GM21723 (cell line): ENCODE measurements around the gene STXBP6.
"Not testable (repeated sequence)": the region's sequence is repeated elsewhere in the genome, so short reads cannot be mapped to it uniquely, and the experiment has no call there.

Experiments used
- ATAC-seq: cut with Tn5 transposase; IDR thresholded peaks from one replicate; pipeline ENCODE4 v1.9.1; 2021; ENCODE audit warnings: mild to moderate bottlenecking, moderate library complexity; ENCODE audit not compliant: unreplicated experiment

Gene STXBP6

DNA sequence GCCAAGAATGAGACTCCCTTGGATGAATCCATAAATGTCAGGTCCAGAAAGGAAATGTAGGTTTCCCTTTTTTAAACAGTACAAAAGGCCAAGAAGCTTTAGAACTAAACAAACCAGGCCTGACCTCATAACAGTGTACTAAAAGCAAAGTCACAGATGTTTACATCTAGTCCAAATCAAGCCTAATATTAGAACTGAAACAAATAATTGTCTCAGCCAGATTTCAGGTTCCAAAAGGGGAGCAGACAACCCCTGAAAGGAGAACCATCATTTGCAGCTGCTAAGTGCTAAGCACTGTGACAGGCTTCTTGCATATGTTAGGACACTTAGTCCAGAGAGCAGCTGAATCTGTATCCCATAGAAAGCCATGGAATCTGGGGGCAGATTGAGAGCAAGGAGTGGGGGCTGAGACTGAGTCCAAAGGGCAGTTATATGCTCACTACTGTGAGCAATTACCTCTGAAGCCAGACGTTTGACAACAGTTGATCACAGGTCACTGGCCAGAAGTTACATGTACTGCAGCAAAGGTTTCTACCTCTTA is 90.1 kb downstream of the STXBP6 start:
- peak; percentile 81 for ATAC-seq

DNA sequence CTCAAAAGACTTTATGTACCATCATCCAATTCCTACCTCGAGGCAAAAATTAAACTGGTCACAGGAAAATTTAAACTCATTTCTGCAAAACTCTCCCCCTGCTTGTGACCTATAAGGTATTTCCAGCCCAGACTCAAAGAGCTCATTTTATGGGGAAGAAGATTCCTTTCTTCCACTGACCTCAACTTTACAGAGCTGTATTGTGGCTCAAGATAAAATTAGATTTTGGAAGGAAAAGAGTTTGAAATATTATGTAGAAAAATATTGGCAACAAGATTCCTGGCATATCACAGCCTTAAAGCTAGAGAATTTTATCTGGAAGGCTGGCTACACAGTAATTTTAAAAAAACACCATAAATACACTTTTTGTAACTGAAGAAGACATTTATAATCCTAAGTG is 91.7 kb downstream of the STXBP6 start:
- no peak for ATAC-seq

DNA sequence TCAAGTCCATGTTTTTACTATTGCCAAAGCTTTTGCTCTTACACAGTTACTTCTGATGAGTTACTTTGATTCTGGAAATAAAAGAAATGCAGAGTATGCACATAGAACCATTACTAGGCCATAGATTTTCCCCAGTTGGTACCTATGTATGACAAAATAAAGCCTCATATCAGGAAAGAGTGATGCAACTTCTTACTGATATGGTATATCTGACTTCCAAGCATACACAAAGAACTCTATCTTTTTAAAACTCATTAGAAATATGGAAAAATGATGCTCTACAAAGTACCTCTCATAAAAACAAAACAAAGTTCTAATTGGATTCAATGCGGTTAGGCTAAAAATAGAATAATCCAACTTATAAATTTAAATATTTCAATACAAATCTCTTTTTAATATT is 92.1 kb downstream of the STXBP6 start:
- no peak for ATAC-seq

DNA sequence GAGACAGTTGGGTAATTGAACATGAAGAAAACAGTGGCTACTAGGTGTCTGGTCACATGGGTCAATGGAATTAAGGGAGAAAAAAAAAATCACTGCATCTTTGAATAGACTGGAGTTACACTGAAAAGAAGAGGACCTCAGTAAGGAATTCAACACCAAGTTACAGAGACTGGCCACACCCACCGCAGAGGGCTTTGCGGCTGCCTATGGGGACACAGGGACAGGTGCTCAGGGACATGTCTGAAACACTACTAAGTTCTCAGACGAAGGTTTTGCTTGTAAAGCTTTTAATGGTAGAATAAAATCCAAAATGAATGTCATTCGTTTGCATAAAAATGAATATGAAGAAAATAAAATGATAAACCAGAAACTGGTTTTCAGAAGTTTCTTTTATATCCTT is 93.8 kb downstream of the STXBP6 start:
- no peak for ATAC-seq

DNA sequence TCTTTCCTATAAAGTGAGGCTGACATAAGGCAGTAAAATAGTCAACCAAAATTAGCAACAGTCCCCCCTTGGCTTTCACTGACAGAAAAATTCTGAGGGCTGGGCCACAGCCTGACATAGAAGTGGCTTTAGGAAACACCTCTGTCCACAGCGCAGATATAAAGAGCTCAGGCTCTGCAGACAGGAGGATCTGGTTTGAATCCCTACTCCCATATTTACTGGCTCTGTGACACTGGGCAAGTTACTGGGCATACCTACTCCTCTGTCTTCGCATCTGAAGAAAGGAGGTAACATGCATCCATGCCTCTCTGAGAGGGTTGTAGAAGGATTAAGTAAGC is 95.3 kb downstream of the STXBP6 start:
- ATAC-seq = no peak

DNA sequence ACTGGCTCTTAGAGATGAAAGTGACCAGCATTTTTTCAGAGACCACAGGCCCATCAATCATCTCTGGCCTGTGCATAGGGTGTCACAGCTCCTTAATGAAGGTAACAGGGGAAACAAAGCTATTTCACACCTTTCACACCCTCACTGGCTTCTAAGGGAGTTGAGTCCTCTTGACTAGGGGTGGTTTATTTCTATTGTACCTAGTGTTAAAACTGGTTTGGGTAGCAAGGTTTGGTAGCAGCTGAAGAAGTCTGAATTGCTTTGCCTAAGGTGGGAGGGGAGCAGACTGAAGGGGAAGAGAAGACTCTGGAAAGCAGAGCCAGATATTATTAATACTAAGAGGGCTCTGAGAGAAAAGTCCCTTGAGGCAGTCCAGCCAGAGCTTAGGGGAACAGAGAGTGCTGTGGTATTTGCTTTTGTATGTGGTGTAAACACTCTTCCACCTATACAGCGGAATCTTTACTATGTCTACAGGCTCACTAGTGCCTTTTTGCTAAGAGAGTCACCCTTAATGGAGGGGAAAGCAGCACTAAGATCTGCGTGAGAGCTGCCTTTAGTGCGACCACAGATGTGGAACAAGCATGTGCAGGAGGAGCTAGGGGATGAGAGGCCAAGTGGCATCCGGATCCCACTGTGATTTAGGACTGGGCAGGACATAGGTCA is 95.8 kb downstream of the STXBP6 start:
- ATAC-seq = peak; percentile 80

DNA sequence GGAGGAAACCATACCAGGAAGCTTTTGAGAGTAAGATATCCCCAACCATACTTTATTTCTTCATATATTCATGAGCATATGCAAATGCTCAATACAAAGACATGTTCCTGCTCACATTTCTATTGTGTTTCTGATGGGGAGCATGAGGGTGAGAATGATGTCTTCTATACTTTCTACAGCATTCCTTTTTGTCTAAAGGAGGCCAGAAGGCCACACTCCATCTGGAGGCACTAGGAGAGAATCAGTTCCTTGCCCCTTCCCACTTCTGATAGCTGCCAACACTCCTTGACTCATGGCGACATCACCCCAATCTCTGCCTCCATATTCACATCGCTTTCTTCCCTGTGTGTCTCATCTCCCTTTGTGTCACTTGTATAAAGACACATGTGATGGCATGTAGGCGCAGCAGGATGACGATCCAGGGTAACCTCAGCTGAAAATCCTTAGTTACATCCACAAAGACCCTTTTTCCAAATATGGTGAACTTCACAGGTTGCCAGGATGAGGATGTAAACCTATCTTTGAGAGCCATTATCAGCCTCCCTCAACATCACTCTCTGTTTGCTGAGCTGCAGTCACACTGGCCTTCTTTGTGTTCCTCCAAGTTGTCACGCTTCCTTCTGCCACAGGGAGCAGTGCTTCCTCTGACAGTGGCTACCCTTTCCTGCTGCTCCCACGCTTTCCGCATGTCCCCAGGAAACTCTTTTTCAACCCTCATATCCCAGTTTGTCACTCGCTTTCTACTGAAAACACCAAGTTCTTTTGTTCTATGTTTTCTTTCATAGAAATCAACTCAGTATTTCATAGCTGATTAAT is 96.9 kb downstream of the STXBP6 start:
- ATAC-seq = no peak

DNA sequence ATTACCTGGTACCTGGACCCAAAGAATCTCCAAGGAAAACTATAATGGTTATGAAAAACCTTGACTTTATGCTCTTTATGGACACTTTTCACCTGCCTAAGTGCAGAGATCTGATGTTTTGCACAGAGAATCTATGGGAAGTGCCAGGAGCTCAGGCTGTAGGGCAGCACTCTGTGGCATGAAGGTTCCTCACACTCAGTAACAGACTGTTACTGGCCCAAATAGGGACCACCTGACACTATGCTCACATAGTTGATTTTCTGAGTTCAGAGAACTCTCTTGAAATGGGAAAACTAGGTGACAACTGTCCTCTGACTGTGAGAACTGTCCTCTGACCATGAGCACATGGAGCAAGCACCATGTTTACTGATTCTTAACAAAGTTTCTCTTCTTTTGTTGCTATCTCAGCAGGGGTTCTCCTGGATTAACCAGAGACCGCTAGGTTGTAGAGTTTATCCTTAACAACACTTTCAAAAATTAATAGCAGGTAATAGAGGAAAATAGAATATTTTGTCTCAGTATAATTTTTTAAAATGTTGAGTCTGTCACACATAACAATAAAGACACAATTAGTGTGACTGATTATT is 101.6 kb downstream of the STXBP6 start:
- no peak for ATAC-seq

DNA sequence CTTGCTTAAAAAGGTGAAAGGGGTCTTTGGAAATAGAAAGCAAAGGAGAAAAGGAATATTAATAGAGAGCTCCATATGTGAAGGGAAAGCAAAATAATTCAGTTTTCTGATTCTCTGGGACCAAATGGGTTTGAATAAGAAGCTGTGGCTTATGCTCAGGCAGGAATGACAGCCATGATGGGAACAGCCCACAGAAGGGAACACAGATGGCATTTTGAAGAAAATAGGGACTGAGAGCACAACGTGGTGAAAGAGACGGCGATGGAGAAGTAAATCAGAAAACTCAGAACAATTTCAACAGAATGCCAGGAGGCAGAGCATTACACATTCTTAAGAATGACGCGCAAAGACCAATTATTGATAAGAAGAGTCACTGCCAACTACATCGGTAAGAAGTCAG is 102.8 kb downstream of the STXBP6 start:
- no peak for ATAC-seq

DNA sequence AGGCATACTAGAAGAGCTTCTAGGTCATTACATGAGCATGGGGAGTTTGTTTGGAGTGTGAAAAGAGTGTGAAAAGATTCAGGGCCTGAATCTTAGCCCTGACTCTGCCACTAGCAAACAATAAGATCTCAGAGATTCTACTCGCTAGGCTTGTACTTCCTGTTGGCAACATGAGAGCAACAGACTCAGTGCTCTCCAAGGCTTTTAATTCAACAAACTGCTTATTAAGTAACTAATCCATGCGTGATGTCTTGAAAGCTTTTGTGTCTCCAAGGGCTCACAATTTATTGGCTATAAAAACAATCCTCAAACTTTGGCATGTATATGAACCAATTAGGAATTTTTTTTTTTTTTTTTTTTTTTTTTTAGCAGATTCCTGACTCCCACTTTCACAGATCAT is 105.1 kb downstream of the STXBP6 start:
- no peak for ATAC-seq

DNA sequence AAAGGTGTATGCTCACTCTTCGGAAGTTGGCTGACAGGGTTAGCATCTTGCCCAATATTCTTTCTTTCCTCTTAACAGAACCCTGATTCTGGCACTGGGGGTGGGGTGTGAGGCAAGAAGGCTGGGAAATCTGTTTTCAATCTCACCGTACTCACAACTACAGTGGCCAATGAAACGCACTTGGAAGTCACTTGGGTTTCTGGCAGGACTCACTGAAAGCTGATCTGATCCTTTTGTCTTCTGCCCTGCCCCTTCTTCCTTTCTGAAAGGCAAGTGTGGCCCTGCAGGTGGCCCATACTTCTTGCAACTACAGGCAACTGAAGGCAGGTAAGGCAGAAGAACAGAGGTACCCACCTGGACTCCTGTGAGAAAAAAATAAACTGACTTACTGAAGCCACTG is 106.9 kb downstream of the STXBP6 start:
- ATAC-seq = no peak

DNA sequence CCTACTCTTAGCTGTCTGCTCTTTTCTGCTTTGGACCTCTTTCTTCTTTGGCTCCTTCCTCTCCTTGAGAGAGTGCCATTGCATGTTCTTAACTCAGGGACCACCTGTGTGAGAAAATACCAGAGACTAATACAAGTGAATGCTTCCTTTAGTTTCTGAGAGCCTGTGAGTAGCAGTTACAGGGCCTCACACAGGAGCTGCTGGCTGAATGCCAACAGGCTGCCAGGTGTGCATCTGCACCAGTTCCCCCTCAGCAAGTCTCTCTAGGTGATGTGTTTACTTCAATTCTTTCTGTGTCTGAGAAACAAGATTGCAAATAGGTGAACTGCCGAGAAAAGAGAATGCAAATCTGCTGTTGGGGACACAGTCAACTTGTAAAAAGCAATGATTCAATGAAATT is 108.2 kb downstream of the STXBP6 start:
- peak; percentile 54 for ATAC-seq

DNA sequence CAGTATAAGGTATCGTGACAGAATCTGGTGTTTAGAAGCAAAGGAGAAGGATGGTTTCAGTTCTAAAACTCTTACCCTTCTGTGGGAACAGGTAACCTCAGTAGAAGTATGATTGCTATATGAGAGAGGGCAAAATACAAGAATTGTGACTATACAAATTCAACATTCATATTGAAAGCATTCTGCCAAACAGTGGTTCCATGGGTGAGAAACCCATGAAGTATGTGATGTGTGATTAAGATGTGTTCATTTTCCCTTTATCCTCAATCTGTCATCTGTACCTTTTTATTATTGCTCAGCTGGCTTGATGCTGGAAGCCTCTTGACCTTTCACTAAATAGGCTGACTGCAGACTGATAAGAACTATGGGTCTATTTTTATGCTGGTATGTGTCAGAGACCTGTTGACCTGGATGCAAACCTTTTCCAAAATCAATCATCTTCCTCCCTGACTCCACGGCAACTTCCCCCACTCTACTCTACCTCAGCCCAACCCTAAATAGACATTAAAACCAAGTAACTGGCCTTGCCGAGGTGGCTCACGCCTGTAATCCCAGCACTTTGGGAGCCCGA is 109.6 kb downstream of the STXBP6 start:
- ATAC-seq = no peak

DNA sequence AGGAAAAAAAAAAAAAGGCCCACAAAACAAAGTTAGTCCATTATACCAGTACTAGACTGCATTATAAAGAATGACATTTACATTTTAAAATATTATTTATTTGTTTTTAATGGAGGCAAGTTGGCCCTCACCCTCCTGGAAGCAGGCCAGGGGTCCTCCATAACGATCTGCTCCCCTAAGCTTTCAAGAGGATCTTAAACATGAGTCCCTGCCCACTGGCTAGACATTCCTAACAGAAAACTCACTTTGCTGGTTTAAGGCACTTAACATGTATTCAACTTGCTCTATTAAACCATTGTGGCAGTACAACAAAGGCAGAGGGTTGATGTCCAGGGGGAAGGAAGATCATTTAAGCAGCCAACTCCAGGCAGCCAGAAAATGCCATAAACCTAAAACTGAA is 111.4 kb downstream of the STXBP6 start:
- no peak for ATAC-seq

DNA sequence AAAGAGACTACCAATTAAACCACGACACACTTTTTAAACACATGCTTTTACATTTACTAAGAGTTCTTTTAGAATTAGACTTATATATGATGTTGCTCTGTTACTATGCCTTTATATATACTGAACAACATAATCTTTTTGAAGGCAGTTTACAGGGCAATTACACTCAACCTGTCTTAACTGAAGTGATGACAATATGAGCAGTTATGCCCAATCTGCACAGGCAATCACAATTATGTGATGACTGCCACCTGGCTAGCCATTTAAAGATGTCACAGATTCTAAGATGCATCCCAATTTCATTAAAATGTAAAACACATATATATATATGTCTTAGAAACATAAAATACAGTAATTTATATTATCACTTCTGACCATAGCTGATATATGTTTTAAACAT is 112.6 kb downstream of the STXBP6 start:
- ATAC-seq = no peak

DNA sequence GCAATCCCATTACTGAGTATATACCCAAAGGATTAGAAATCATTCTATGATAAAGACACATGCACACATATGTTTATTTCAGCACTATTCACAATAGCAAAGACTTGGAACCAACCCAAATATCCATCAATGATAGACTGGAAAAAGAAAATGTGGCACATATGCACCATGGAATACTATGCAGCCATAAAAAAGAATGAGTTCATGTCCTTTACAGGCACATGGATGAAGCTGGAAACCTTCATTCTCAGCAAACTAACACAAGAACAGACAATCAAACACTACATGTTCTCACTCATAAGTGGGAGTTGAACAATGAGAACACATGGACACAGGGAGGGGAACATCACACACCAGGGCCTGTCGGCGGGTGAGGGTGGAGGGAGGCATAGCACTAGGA is 113.2 kb downstream of the STXBP6 start:
- ATAC-seq = not testable (repeated sequence)

DNA sequence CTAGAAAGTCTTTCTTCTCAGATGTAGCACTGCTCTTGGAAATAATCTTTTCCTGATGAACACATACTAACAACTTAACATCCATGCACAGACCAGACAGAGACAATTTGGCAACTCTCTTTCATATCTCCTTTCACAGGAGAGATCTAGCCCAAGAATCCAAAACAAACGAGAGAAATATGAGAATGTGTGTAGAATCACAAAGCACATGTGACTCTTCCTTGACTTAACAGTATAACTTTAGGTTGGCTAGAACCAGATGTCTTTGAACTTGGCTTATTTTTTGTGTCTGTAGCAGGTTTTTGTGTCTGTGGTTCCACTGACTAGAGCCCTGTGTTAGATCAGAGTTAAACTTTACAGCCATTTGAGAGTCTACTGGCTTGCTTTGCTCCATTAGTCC is 114.2 kb downstream of the STXBP6 start:
- ATAC-seq = no peak

DNA sequence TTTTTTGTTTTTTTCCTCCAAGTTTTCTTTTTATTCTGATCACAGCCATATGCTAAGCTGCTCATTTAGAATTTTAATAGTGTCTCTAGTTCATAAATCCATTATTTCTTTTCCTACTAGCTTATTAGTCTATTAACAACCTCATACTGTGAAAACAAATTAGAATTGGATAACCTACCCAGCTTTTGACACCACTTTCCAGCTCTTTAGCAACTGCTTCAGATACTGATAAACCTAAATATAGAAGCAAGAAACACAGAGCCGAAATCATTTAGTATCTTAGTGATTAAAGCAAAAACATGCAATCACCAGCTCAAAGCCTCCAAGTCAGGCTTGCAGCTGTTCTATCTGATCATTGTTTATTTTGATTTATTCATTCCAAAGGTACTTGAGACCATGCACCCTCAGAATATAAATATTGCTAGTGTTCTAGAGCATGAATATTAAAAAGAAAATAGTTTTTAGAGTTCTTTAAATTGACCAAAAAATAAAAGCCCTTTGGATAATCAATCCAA is 121.5 kb downstream of the STXBP6 start:
- no peak for ATAC-seq

DNA sequence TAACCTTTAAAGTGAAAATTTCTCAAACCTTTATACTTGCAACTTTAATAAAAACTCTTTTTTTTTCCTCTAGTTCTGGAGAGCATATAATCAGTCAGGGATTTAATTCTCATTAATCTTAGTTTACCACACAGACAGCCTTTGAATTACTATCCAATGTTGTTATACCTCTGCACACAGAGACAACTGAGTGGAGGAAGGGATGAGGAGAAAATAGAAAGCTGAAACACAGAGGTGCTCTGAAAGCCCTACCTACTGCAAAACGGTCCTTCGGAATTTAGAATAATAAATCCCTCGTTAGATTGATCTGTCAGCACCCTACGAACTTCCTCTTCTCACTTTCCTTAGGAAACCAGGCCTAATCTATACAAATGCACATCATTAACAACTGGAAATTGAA is 122.1 kb downstream of the STXBP6 start:
- no peak for ATAC-seq

DNA sequence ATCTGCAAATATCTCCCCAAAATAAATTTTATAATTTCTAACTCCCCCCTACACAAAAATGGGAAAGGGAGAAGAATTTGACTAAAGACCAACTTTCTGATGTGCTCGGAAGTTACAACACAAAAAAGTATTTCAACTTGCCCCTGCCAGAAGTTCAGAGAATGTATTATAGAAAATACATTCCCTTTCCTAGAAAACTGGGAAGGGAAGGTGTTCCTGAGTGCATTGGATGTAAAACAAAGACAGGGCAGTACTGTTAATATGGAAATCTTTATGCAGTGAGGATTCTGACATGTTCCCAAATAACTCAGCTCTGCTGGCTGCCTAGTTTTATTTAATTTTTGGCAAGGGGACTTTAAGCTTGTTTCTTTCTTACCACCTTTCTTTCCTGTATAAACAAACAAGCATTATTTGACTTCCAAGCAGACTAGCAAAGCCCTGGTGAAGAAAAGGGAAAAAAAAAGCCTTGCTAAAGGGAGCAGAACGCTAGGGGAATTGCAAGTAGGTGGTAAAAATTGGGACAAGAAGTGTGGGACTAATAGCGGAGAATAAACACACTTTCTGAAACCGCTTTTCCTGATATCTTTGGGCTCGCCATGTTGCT is 124.1 kb downstream of the STXBP6 start:
- no peak for ATAC-seq

DNA sequence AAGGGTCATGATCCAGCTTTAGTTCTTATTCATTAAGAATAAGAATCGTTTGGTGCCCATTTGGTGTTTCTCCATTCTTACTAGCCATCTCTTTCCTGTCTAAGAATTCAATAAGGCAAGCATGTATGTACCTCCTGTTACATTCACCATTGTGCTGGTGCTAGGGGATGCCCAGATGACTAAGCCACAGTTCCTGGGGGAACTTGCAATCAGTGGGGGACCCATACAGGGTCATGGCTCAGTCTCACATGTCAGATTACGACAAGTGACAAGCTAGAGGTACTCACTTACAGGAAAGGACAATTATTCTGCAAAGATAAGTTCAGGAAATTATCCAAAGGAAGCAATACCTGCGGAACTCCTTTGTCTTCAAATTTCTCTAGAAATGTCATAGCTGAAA is 125.4 kb downstream of the STXBP6 start:
- ATAC-seq = no peak
